ENCODE measurements around the gene MORC1. TPM values are rescaled to one million over a fixed set of nuclear protein-coding genes. Genes with fewer than 3 reads are reported as not detected.

Gene MORC1
- total and polyA plus RNA-seq, 3 donors from 2014 or later: 15.4 to 19.4 (median 16.0) TPM

- no peaks in the 10 kb centered on the region for H3K36me3 ChIP-seq (ENCODE audit: low read depth, missing control alignments)
- WGBS, 2 donors: 77 to 82% methylated on average over 2 of the region's 2 CpGs
- H3K9me3 ChIP-seq: no peaks in the 10 kb centered on the region
- DNase-seq: no peak
- H3K27me3 ChIP-seq: no peaks in the 10 kb centered on the region
- TF ChIP-seq, protein P1, sequence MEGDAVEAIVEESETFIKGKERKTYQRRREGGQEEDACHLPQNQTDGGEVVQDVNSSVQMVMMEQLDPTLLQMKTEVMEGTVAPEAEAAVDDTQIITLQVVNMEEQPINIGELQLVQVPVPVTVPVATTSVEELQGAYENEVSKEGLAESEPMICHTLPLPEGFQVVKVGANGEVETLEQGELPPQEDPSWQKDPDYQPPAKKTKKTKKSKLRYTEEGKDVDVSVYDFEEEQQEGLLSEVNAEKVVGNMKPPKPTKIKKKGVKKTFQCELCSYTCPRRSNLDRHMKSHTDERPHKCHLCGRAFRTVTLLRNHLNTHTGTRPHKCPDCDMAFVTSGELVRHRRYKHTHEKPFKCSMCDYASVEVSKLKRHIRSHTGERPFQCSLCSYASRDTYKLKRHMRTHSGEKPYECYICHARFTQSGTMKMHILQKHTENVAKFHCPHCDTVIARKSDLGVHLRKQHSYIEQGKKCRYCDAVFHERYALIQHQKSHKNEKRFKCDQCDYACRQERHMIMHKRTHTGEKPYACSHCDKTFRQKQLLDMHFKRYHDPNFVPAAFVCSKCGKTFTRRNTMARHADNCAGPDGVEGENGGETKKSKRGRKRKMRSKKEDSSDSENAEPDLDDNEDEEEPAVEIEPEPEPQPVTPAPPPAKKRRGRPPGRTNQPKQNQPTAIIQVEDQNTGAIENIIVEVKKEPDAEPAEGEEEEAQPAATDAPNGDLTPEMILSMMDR (IDR thresholded peaks at IDR 0.05): no peak
- no peak for TF ChIP-seq POLR2A (IDR thresholded peaks at IDR 0.05)
- H3K4me3 ChIP-seq: no peak overlapping the region
- no peaks in the 10 kb centered on the region for H3K4me1 ChIP-seq
- H3K27ac ChIP-seq: no peak overlapping the region
- intact Hi-C loops (cut with DNase I; ENCODE audit: low total_unique reads): no loop called here
Observed at GRCh38 chr3:109154979-109155378, 37.0 kb upstream of the MORC1 start.

GRCh38 chr3:109152320-109152719 is 34.4 kb upstream of the MORC1 start:
- WGBS, 2 donors: 73 to 81% methylated on average over 4 of the region's 4 CpGs

DNA sequence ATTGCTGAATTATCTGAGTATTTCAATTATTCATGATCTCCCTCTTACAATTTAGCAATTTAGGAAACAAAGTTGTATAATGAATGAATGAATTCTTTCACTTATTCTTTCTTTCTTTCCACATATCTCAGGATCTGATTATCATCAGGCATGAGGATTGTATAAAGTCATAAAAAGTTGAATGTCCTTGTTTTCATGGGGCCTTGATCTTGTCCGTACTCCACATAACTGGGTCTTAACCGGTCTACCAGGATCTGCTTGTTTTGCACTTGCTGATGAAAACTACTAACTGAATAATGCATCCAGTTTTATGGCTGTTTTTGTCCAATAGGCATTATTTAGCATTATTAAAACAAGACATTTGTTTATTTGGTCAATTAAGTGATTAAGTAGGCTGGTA is 31.1 kb upstream of the MORC1 start:
- no peaks in the 10 kb centered on the region for H3K4me1 ChIP-seq
- intact Hi-C loops (cut with DNase I; ENCODE audit: low total_unique reads): no loop called here
- WGBS, 2 donors: 94% methylated on average over 2 of the region's 2 CpGs

More at GRCh38 chr3:109152320-109152719, 34.4 kb upstream of the MORC1 start:
- Histone ChIP-seq H3K27ac (no peak overlapping the region), H3K4me1 (no peaks in the 10 kb centered on the region), H3K9me3 (no peaks in the 10 kb centered on the region), H3K36me3 (ENCODE audit: low read depth, missing control alignments) (no peaks in the 10 kb centered on the region), H3K27me3 (no peaks in the 10 kb centered on the region), H3K4me3 (no peak overlapping the region)
- TF ChIP-seq POLR2A (IDR thresholded peaks at IDR 0.05): no peak
- TF ChIP-seq, protein P1 (IDR thresholded peaks at IDR 0.05): no peak
- no peak for DNase-seq
- intact Hi-C loops (cut with DNase I; ENCODE audit: low total_unique reads): no loop called here

DNA sequence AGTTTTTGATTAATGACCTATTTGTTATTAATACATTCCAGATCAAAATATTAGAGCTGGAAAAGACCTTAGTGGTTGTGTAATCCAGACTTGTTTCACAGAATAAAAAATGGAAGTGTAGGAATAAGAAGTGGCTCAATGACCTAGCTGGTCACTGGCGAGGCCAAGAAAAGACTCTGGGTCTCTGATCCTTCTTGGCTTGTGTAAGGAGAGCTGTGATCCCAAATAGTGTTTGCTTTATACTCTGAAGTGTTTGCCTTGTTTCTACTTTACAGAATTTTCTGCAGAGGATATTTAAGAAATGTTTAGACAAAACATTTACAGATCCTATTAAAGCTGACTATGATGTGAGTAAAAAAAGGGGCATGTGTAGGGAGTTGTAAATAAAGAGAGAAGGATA is 25.7 kb upstream of the MORC1 start:
- Histone ChIP-seq H3K9me3 (no peaks in the 10 kb centered on the region), H3K36me3 (ENCODE audit: low read depth, missing control alignments) (no peaks in the 10 kb centered on the region), H3K4me1 (no peaks in the 10 kb centered on the region), H3K27me3 (no peaks in the 10 kb centered on the region), H3K4me3 (no peak overlapping the region), H3K27ac (no peak overlapping the region)
- TF ChIP-seq POLR2A (IDR thresholded peaks at IDR 0.05): no peak
- TF ChIP-seq, protein P1 (IDR thresholded peaks at IDR 0.05): no peak
- intact Hi-C loops (cut with DNase I; ENCODE audit: low total_unique reads): no loop called here
- whole genome bisulfite sequencing, 2 donors: 92% methylated on average over 1 of the region's 1 CpG
- no peak for DNase-seq

More for the DNA sequence above, 31.1 kb upstream of the MORC1 start:
- Histone ChIP-seq H3K4me3 (no peak overlapping the region), H3K9me3 (no peaks in the 10 kb centered on the region), H3K36me3 (ENCODE audit: low read depth, missing control alignments) (no peaks in the 10 kb centered on the region), H3K27me3 (no peaks in the 10 kb centered on the region), H3K27ac (no peak overlapping the region)
- TF ChIP-seq, protein P1 (IDR thresholded peaks at IDR 0.05): no peak
- no peak for DNase-seq

DNA sequence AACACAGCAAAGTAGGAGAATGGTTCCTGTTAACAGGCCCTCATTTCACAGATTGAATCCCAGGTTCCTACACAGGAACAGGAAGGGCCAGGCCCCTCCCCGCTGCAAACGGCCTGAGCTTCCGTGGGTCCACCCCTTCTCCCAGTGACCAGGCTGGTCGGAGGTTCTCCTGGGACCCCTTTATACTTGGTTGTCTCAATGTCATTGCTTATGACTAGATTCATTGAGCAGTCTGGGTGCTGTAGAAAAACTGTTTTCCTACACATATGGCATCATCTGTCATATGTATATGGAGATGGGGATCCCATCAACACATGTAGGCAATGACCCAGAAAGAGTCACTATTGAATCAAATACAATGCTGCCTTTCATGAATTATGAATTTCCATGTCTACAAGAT is 22.4 kb upstream of the MORC1 start:
- H3K27me3 ChIP-seq: no peaks in the 10 kb centered on the region
- H3K4me3 ChIP-seq: no peak overlapping the region
- no peaks in the 10 kb centered on the region for H3K4me1 ChIP-seq
- H3K36me3 ChIP-seq (ENCODE audit: low read depth, missing control alignments): no peaks in the 10 kb centered on the region
- no peak for DNase-seq
- TF ChIP-seq, protein P1 (IDR thresholded peaks at IDR 0.05): no peak
- TF ChIP-seq POLR2A (IDR thresholded peaks at IDR 0.05): no peak
- H3K27ac ChIP-seq: no peak overlapping the region
- intact Hi-C loops (cut with DNase I; ENCODE audit: low total_unique reads): no loop called here
- WGBS, 2 donors: 85 to 93% methylated on average over 3 to 4 of the region's 4 CpGs
- H3K9me3 ChIP-seq: no peaks in the 10 kb centered on the region

Data from testis (tissue), 3 donors.